SK-N-MC (cell line): Measurements from ENCODE around the gene C3orf52.

ENCODE experiments used
- EZH2 ChIP-seq: fragments of 200-600 bp; sonication (generic); IDR thresholded peaks from one replicate; pipeline ENCODE4 v1.6.1; 2017; ENCODE audit warnings: antibody characterized with exemption
- FOXP2 ChIP-seq: optimal IDR thresholded peaks from 2 replicates; pipeline ENCODE3; 2011; ENCODE audit warnings: mild to moderate bottlenecking, moderate library complexity; ENCODE audit not compliant: insufficient read depth; ENCODE audit errors: extremely low read length, control extremely low read depth
- POLR2AphosphoS5 ChIP-seq: IDR thresholded peaks from 2 replicates; pipeline ENCODE4 v1.6.1; 2012; ENCODE audit warnings: mild to moderate bottlenecking, low read depth, low read length, borderline replicate concordance

GRCh38 chr3:112041321-112041720 is 44.9 kb upstream of the C3orf52 start:
- TF ChIP-seq FOXP2 (no peak), POLR2AphosphoS5 (no peak), EZH2 (no peak)
